Panc1 (cell line): ENCODE data around the gene CTNNA1.

Experiments
- CTCF ChIP-seq: fragments of 450-650 bp; IDR thresholded peaks from 2 replicates; pipeline ENCODE4 v1.5.1; 2017; ENCODE audit warnings: mild to moderate bottlenecking
- POLR2AphosphoS5 ChIP-seq: IDR thresholded peaks from 2 replicates; pipeline ENCODE4 v1.6.1; 2012; ENCODE audit warnings: mild to moderate bottlenecking, low read depth, low read length, moderate library complexity
- TCF7L2 ChIP-seq: IDR thresholded peaks from 2 replicates; pipeline ENCODE4 v1.6.1; 2011; ENCODE audit warnings: mild to moderate bottlenecking, low read depth, low read length, inconsistent platforms
- TF ChIP-seq, protein P1 (sequence below), 2 experiments: IDR thresholded peaks; 2 replicates each; pipeline ENCODE4 v1.6.1; 2011 to 2012; ENCODE audit warnings: low read depth in 2 of 2, control low read depth in 1 of 2, low read length in 1 of 2, mild to moderate bottlenecking in 1 of 2, moderate library complexity in 1 of 2; ENCODE audit not compliant: insufficient read depth in 1 of 2

- TF ChIP-seq CTCF (no peak), POLR2AphosphoS5 (no peak), TCF7L2 (no peak)
- TF ChIP-seq, protein P1, sequence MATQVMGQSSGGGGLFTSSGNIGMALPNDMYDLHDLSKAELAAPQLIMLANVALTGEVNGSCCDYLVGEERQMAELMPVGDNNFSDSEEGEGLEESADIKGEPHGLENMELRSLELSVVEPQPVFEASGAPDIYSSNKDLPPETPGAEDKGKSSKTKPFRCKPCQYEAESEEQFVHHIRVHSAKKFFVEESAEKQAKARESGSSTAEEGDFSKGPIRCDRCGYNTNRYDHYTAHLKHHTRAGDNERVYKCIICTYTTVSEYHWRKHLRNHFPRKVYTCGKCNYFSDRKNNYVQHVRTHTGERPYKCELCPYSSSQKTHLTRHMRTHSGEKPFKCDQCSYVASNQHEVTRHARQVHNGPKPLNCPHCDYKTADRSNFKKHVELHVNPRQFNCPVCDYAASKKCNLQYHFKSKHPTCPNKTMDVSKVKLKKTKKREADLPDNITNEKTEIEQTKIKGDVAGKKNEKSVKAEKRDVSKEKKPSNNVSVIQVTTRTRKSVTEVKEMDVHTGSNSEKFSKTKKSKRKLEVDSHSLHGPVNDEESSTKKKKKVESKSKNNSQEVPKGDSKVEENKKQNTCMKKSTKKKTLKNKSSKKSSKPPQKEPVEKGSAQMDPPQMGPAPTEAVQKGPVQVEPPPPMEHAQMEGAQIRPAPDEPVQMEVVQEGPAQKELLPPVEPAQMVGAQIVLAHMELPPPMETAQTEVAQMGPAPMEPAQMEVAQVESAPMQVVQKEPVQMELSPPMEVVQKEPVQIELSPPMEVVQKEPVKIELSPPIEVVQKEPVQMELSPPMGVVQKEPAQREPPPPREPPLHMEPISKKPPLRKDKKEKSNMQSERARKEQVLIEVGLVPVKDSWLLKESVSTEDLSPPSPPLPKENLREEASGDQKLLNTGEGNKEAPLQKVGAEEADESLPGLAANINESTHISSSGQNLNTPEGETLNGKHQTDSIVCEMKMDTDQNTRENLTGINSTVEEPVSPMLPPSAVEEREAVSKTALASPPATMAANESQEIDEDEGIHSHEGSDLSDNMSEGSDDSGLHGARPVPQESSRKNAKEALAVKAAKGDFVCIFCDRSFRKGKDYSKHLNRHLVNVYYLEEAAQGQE (IDR thresholded peaks at IDR 0.05; ENCODE audit: insufficient read depth in 1 of 2, low read depth in 2 of 2, low read length in 1 of 2) = no peak
Measured at GRCh38 chr5:138961729-138962128, 208.5 kb downstream of the CTNNA1 start.
